ENCODE data around the gene OR2A2.
"Not testable (repeated sequence)": the region's sequence is repeated elsewhere in the genome, so short reads cannot be mapped to it uniquely, and the experiment has no call there.

Gene OR2A2, protein sequence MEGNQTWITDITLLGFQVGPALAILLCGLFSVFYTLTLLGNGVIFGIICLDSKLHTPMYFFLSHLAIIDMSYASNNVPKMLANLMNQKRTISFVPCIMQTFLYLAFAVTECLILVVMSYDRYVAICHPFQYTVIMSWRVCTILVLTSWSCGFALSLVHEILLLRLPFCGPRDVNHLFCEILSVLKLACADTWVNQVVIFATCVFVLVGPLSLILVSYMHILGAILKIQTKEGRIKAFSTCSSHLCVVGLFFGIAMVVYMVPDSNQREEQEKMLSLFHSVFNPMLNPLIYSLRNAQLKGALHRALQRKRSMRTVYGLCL

DNA sequence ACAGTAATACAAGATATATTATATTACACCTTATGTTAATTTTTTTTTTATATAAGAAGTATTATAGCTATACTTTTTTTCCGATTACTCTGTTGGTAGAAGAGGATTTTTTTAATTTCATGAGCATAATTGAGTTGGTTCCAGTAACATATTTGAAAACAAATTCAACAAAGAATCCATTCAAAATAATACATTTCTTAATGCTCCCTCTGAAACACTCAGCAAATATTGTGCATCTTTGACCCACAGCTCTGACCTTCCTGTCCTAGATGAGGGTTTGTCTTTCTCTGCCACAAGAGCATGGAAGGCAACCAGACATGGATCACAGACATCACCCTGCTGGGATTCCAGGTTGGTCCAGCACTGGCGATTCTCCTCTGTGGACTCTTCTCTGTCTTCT is at the start of gene OR2A2:
Gene OR2A2, plus strand, starts transcription at position 301 of the 400 bp plus-strand sequence. Its CDS starts 0 bp downstream, at position 301.
- no peak for FAIRE-seq

DNA sequence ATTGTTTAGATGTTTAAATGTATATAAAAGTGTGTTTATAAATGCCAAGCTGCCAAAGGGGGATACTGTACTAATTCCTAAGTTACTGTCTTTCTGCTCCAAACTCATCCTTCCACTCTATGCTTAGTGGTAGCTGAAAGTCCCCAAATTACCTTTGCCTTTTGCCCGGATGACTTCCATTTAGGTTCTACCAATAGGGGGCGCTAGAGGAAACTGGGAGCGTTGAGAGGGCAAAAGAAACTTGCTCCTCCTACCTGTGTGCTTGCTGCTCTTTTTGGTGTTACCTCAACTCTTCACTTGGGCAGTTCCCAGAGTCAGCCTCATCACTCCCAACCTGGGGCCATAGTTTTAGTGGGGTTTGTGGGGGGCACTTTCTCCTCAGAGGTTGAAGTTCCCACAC is 45.7 kb upstream of the OR2A2 start:
- no peak for FAIRE-seq

DNA sequence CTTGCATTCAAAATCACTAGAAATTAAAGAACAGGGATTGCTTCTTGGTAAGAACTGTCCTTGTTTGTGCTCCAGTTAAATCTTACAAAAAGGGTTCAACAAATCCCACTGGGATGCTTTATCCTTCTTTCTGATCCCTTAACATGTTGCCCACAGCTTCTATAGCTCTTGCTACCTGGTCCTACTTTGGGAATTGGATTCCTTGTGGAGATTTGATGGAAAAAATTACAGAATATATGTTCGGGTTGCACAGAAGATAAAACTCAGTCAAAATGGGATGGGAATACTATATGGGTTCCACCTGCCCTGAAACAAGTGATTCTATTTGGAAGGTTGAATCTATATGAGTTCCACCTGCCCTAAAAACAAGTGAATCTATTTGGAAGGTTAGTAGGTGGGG is 39.9 kb upstream of the OR2A2 start, which contains the start of gene OR2A25:
Gene OR2A25, plus strand, starts transcription at position 301 of the 400 bp plus-strand sequence. CDS start 4,409 bp downstream, outside the sequence.
- FAIRE-seq = no peak

DNA sequence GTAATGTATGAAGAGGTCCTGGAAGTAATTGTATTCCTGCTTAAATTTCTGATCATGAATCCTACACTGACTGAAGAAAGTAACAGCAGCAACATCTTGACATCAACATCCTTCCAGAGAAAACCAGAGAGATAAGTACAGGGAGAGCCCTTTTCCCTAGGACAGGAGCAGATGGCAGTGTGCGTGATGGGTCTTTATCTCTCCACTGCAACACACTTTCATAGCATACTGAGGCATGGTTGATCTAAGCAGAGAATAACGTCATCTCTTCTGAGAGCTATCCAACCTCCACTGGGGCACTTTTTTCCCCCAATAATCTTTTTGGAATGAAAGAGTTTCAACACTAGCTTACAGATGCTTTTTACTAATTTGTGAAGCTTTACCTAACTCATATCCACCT is 39.4 kb upstream of the OR2A2 start:
- no peak for FAIRE-seq

DNA sequence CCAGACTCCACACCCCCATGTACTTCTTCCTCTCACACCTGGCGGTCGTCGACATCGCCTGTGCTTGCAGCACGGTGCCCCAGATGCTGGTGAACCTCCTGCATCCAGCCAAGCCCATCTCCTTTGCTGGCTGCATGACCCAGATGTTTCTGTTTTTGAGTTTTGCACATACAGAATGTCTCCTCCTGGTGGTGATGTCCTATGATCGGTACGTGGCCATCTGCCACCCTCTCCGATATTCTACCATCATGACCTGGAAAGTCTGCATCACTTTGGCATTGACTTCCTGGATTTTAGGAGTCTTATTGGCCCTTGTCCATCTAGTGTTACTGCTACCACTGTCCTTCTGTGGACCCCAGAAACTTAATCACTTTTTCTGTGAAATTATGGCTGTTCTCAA is 35.0 kb upstream of the OR2A2 start:
- no peak for FAIRE-seq

DNA sequence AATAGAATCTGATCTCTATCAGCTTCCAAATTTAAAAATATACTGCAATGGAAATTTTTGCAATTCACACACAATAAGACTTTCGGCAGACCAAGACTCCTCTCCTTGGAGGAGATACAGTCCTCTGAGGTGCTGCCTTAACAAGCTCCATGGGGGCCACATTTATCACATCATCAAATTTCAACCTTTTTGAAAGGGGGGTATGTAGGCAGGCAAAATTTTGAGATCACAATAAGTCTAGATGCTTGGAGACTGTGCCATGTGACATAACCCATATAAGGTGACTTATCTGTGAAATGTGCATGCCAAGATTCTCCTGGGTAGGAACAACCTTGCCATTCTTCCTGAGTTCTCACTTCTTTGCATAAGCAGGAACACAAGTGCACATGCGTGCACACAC is 23.4 kb upstream of the OR2A2 start, which contains the start of gene OR2A12:
Gene OR2A12, plus strand, starts transcription at position 301 of the 400 bp plus-strand sequence. CDS start 8,830 bp downstream, outside the sequence.
- no peak for FAIRE-seq

DNA sequence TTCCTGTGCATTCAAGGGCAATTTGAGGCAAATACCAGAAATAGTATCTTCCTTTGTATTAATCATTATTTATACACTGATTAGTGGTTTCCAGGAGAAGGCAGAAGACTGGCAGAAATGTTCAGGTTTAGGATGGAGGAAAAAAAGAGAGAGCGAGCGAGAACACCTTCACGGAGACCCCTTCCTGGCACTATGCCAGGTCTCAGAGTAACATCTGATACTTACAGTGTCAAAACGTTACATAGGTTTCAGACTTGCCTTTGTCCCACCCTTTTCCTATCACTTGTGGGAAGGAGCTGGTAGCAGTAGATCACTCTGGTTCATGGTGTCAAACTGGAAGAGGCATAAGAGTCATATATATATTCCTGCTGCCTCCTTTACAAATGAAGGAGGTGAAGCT is 22.7 kb upstream of the OR2A2 start:
- no peak for FAIRE-seq

DNA sequence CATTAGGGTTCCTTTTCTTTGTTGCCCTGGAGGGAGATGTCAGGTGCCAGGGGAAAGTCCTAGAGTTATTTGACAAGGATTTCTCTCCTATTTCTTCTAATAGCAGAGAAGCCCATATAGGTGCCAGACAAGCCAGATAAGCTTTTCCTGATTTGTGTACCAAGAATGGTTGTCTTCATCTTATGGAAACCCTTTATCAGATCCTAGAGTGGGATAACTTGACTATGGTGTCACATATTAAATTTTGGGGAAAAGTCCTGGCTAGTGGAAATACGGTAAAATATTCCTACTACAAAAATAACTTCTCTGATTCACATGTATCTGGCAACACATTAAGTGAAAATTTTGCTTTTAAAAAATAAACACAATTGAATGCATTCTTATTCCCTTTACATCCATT is 22.2 kb upstream of the OR2A2 start:
- FAIRE-seq = no peak

DNA sequence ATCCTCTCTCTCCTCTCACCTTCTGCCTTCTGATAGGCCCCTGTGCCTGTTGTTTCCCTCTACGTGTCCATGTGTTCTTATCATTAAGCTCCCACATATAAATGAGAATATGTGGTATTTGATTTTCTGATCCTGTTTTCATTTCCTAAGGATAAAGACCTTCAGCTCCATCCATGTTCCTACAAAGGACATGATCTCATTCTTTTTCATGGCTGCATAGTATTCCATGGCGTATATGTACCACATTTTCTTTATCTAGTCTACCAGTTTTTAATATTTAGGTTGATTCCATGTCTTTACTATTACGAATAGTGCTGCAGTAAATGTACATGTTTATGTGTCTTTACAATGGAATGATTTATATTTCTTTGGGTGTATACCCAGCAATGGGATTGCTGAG is 18.7 kb upstream of the OR2A2 start:
- no peak for FAIRE-seq

DNA sequence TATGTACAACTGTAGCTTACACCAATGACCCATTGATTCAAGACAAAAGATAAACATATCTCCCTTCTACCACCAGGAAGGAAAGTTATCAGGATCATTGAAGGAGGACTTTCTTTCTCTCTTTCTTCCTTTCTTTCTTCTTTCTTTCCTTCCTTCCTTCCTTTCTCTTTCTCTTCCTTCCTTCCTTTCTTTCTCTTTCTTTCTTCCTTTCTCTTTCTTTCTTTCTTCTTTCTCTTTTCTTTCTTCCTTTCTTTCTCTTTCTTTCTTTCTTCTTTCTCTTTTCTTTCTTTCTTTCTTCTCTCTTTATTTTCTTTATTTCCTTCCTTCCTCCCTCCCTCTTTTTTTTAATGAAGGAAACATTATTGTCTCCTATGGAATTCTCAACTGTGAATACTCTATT is 10.6 kb upstream of the OR2A2 start:
- no peak for FAIRE-seq

DNA sequence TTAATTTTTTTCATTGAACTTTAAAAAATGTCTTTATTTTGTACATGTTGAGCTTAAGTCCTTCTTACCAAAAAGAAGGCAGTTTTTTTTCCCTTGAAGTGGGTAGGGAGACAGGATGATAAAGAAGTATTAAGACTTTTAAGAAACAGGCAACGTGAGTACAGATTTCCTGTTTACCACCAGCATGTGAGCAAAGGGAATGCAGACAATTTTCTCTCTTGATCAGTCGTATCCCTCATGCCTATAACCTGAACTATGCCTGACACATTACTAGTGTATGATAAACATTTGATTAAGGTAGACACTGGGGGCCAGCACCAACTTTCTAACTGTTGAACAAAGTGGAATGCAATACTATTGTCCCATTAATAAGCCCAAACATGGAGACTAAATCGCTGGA is 8.8 kb upstream of the OR2A2 start:
- no peak for FAIRE-seq

DNA sequence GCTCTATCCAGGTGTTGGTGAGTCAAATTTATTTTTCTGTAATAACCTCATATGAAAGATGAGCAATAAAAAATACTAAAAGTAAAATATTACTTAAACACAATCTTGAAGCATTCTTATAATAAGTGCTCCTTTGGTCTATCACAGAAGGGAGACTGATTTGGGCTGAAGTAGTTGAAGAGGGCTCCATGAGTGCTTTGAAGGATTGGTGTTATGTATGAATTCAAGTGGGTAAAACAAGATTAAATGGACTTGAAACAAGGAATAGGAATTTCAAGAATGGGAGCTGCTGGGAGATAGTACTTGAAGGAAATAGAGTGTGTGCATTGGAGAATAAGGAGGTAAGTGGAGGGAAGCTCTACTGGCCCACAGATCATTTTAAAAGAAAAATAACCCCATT is 7.3 kb upstream of the OR2A2 start:
- FAIRE-seq = no peak

DNA sequence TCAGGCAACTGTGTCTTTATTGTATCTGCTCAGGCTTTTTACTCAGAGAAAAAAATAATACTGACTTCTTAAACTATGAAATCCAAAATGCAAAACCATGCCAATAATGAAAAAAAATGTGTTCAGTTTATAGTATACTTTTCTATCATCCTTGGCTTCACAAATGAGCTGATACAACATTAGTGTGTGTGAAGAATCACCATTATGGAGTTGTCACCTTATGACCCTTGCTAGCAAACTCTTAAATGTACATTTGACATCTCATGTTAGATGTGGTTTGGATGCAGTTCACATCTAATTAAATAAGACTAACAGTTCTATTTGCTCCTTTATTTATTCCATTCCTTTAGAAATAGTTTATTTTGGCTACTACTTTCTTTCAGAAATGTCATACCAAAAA is 4.2 kb upstream of the OR2A2 start:
- no peak for FAIRE-seq

DNA sequence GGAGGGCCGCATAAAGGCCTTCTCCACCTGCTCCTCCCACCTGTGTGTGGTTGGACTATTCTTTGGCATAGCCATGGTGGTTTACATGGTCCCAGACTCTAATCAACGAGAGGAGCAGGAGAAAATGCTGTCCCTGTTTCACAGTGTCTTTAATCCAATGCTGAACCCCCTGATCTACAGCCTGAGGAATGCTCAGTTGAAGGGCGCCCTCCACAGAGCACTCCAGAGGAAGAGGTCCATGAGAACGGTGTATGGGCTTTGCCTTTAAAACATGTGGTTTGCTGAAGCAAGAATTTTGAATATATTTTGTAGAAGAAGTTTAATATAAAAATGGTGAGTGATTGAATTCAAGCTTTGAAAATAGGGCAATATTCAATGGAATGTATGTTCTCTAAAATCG is 889 bp downstream of the OR2A2 start:
- no peak for FAIRE-seq

DNA sequence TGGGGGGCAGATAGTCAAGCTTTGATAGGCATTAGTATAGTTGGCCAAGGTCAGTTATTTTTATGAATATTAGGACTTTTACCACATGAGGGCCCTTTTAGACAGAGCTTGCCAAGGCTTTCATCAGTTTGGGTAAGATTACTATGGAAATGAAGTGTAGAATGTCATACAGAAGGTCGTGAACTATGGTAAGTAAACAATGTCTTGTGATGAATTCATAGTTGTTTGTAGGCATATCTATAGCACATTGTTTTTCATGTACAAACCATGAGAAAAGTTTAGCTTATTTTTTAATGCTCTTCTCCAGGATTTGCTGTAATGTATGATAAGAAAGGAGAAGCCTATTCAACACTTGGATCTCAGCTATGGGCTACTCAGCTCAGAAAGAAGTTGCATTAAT is 4.3 kb downstream of the OR2A2 start:
- FAIRE-seq = no peak

DNA sequence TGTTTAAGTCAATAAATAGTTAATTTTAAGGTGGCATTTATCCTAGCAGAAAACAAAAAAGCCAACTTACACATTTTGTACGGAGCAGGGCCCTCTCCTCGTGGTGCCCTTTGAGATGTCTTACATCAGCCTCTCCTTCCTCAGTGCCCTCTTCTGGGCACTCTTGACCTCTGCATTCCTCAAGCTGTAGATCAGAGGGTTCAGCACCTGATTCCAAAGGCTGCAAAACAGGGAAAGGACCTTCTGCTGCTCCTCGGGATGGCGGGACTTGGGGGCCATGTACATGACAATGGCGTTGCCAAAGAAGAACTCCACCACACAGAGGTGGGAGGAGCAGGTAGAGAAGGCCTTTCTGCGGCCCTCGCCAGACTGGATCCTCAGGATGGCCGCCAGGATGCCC is 9.0 kb downstream of the OR2A2 start:
- no peak for FAIRE-seq

DNA sequence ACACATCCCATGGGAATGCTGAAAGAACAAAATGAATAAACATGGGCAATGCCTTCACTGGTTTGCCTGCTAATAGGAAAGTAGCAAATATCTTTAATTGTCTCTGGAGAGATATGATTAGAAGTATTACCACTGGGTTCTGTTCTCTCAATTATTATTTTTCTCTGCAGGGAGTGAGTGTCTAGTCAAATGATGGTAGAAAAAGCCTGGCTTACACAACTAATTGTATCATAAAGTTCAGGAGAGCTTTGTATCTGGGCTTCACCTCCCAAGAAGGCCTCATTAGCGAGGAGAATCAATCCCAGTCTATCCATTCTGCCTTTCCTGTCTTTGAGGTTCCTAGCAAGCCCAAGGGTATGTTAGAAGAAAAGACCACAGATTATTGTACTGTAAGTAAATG is 13.5 kb downstream of the OR2A2 start, which contains the start of gene OR2A14:
Gene OR2A14, plus strand, starts transcription at position 301 of the 400 bp plus-strand sequence. CDS start 5,937 bp downstream, outside the sequence.
- no peak for FAIRE-seq

DNA sequence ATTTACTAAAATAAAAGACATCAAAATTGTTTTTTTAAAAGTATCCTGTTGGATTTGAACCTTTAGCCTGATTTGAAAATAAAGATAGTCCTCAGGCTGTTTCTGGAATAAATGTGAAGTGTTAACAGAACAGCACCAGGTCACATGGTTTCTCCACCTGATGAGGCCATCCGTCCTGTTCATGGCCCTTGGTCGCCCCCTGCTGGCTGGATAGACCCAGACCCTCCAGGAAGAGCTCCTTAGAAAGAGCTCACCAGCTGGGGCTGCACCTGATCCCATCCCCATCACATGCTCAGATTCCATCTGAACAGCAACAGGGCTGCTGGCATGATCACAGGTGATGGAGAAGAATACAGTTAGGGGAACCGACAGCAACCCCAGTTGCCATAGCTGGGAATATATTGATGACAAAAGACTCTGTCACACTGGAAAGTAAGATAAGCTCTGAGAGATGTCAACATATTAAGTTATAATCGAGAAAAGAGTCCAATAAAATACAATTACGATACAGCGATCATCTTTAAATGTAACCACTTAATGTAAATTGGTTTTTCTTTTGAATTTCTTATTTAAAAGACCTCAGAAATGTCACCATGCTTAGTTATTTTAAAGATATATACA is 18.4 kb downstream of the OR2A2 start:
- peak; percentile 63 for FAIRE-seq

DNA sequence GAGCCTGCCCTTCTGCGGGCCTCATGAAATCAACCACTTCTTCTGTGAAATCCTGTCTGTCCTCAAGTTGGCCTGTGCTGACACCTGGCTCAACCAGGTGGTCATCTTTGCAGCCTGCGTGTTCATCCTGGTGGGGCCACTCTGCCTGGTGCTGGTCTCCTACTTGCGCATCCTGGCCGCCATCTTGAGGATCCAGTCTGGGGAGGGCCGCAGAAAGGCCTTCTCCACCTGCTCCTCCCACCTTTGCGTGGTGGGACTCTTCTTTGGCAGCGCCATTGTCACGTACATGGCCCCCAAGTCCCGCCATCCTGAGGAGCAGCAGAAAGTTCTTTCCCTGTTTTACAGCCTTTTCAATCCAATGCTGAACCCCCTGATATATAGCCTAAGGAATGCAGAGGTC is 20.2 kb downstream of the OR2A2 start:
- FAIRE-seq = not testable (repeated sequence)

DNA sequence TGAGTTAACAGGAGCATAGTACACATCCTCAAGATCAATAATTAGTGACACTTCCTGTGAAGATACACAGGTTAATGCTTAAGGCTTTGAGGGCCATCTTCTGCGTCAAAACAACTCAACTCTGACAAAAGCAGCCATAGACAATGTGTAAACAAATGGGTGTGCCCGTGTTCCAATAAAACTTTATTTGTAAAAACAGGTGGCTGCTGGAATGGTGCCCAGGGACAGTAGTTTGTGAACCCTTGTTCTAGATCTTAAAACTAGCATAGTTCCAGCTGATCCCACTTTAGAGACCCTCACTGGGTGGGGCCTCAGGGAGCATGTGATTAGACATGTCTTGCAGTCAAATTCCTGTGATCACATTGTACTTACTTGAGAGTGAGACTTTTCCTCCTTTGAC is 21.3 kb downstream of the OR2A2 start:
- no peak for FAIRE-seq

DNA sequence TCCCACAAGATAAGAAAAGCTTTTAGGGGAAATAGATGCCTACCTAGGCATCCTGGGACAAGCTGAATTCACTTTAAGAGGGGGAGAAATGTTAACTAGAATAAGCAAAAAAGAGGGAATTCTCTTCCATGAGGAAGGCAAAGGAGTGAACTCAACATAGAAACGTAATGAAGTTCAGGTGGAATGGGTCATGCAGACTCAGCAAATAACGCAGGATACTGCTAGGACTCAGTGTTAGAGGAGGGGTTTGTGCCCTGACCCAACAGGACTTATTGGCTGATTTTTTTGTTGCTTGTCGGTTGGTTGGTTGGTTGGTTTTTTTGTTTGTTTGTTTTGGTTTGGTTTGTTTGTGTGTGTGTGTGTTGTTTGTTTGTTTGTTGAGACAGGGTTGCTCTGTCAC is 22.9 kb downstream of the OR2A2 start:
- FAIRE-seq = no peak

DNA sequence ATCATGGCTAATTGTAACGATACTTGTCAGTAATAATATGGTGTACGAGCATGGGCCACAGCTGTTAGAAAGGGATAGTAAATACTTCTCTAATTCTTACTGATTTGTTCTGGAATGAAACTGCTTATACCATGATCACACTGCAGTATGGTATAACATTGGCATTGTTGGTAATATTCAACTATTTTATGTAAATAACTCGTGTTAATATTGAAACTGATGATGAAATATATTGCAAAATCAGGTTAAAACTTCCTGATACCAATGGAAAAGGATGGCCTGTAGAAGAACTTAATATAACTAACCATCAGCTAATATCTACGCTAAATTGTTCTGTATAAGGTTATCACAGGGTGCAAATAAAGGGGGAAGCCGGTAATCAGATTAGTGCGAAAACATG is 23.9 kb downstream of the OR2A2 start:
- FAIRE-seq = no peak

DNA sequence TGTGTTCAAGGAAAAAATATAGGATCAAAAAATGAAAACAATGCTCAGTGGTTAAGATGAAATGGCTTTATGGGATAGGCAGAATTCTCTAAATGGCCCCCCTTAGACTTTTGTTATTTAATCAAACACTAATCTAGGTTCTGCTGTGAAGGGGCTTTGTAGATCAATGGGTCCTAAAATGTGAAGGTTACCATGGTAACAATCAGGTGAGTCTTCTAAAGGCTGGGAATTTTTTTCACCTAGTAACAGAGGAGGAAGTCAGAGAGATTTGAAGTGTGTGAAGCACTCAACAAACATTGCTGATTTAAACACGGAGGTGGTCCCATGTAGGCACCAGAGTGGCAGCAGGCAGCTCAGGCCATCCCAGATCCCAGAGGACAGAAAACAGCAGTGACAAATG is 24.7 kb downstream of the OR2A2 start:
- FAIRE-seq = no peak

DNA sequence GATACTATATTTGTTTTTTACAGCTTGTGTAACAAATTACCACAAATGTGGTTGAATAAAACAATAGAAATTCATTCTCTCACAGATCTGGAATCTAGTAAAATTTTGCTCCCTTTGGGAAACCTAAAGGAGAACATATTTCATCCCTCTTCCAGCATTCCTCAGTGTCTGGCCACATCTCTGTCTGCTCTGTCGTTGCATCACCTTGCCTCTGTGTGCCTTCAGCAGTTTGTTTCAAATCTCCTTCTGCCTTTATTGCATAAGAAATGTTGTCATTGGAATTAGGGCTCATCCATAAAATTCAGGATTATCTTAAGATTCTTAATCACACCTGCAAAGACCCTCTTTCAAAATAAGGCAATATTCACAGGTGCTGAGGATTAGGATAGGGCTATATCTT is 28.1 kb downstream of the OR2A2 start:
- FAIRE-seq = no peak

DNA sequence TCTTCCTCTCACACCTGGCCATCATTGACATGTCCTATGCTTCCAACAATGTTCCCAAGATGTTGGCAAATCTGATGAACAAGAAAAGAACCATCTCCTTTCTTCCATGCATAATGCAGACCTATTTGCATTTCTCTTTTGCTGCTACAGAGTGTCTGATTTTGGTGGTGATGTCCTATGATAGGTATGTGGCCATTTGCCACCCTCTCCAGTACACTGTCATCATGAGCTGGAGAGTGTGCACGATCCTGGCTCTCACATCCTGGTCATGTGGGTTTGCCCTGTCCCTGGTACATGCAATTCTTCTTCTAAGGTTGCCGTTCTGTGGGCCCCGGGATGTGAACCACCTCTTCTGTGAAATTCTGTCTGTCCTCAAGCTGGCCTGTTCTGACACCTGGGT is 32.8 kb downstream of the OR2A2 start:
- FAIRE-seq = no peak
